ENCODE results near the gene IGFL3.

Gene IGFL3

GRCh38 chr19:46077815-46078167, 46.7 kb downstream of the IGFL3 start:
- no peak for DNase-seq (ENCODE audit: low read depth)
- TF ChIP-seq, protein P1, sequence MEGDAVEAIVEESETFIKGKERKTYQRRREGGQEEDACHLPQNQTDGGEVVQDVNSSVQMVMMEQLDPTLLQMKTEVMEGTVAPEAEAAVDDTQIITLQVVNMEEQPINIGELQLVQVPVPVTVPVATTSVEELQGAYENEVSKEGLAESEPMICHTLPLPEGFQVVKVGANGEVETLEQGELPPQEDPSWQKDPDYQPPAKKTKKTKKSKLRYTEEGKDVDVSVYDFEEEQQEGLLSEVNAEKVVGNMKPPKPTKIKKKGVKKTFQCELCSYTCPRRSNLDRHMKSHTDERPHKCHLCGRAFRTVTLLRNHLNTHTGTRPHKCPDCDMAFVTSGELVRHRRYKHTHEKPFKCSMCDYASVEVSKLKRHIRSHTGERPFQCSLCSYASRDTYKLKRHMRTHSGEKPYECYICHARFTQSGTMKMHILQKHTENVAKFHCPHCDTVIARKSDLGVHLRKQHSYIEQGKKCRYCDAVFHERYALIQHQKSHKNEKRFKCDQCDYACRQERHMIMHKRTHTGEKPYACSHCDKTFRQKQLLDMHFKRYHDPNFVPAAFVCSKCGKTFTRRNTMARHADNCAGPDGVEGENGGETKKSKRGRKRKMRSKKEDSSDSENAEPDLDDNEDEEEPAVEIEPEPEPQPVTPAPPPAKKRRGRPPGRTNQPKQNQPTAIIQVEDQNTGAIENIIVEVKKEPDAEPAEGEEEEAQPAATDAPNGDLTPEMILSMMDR (conservative IDR thresholded peaks at IDR 0.05; ENCODE audit: low read depth, low read length), result no peak
- no peak overlapping the region for H3K4me3 ChIP-seq (ENCODE audit: low read depth, low read length)

DNA sequence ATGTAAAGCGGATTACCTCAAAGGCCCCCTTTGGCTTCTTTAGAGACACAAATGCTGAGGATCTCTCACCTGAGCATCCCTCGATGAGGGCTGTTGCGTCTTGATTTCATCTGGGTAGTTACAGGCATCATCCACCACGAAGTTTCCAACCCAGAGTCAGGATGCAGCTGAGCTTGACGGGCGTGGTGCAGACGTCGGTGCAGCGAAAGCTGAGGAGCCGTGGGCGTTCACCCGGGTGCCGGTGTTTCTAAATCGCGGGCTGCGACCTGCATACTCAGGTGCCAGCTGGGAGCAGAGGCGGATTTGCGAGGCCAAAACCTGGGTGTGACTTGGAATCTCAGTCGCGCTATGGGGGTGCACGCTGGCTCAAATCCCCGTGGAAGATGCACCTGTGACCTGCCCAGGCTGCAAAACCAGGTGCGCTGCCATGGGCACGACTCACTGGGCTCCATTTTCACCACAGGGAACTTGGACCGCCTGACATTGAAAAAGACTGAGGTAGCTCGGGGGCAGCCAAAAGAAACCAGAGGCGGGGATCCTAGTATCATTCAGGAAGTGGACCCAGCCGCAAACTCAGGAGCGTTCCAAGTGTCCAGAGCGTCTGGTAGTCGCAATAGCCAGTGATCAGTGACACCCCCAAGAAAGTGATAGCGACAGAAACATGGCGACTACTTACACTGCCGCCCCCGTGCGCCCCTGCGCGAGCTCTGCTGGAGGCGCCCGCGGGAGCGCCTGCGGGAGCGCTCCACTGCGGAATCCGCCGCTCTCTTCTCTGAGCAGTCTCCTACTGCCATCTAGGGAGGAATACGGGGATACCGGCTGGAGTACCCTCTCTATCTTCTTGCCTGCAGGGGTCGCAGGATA, 47.3 kb downstream of the IGFL3 start:
- H3K4me3 ChIP-seq (ENCODE audit: low read depth, low read length), result peak overlapping the region; percentile 42
- DNase-seq (ENCODE audit: low read depth), result peak; percentile 92
- TF ChIP-seq, protein P1 (conservative IDR thresholded peaks at IDR 0.05; ENCODE audit: low read depth, low read length), result peak; percentile 100

DNA sequence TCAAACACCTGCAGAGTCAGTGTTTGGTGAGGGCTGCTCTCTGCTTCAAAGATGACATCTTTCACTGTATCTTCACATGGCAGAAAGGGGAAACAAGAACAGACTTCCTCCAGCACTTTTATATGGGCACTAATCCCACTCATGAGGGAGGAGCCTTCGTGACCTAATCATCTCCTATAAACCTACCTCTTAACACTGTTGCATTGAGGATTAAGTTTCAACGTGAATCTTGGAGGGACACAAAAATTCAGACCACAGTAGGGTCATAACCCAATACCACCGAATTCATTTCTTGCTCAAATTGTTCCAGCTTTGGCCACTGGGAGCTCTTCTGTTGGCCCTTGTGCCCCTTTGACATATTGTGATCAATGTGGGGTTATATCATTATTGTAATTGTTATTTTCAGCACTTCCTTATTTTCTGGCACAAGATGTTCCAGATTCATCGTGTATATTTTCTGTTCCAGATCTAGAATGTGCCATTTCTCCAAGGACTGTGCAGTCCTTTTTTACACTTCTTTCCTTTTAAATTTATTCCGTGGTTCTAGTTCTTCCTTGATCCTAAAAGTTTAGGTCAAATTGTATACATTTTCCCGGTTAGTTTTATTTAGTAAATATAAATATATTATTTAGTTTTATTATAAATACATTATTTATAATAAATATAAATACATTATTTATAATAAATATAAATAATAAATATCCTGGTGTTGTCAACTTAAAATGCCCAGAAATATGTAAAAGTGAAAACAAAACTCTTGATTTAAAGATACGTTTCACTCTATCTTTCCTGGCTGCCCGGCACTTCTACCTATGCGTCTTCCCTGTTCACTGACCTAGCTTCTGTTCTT, 48.2 kb downstream of the IGFL3 start:
- DNase-seq (ENCODE audit: low read depth), result no peak
- H3K4me3 ChIP-seq (ENCODE audit: low read depth, low read length), result no peak overlapping the region
- TF ChIP-seq, protein P1 (conservative IDR thresholded peaks at IDR 0.05; ENCODE audit: low read depth, low read length), result no peak

GRCh38 chr19:46073268-46073922, 51.1 kb downstream of the IGFL3 start:
- TF ChIP-seq, protein P1 (conservative IDR thresholded peaks at IDR 0.05; ENCODE audit: low read depth, low read length), result no peak
- peak; percentile 47 for DNase-seq (ENCODE audit: low read depth)
- H3K4me3 ChIP-seq (ENCODE audit: low read depth, low read length), result no peak overlapping the region

Data from choroid plexus epithelial cell (primary cell).